ENCODE data around the gene PCDHA1.

Gene PCDHA1

DNA sequence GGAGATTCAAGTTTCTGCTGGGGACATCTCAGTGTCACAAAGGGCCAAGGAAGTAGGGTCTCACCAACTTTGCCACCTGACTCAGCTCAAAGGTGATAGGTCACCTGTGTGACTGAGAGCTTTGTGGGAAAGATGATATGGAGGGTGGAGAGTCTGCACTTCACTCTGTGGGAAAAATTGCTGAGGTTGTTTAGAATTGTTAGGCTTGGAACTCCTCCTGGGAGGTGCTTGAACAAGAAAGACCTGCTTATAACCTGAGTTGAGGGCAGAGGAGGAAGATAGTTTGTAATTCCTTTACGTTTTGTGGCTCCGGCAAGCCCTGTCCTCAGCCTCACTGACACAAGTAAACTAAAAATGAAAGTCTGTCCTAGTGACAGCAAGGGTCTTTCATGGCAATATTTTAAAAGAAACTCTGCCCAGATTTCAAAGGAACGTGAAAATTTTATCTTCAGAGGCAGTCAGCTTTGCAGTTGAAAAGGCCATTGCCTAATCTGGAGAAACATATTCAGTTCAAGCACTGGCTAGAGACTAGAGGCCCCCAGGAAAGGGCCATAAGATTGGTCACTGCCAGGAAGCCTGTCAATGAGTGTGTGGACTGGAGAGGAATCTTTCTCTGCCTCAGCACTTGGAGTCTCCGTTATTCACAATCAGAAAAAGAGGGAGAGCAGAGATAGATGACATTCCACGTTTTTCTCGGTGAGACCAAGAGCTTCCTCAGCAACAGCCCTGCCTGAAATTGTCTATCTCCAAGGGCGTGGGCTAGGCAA, 203.5 kb downstream of the PCDHA1 start:
- Histone ChIP-seq H3K4me1 (ENCODE audit: insufficient read depth, low read length, poor library complexity, severe bottlenecking) (no peaks in the 10 kb centered on the region), H2AFZ (ENCODE audit: low read length) (no peak overlapping the region), H3K4me3 (ENCODE audit: low read length, poor library complexity, severe bottlenecking) (no peak overlapping the region), H3F3A (ENCODE audit: low read depth) (no peaks in the 10 kb centered on the region), H3K27me3 (ENCODE audit: insufficient read depth, low read length, poor library complexity, severe bottlenecking) (no peaks in the 10 kb centered on the region), H3K9me2 (replicated peaks; ENCODE audit: low read depth, low read length) (no peaks in the 10 kb centered on the region), H3K79me2 (ENCODE audit: insufficient read depth, low read length) (no peaks in the 10 kb centered on the region), H4K20me1 (ENCODE audit: insufficient read depth, low read length, poor library complexity, severe bottlenecking) (no peaks in the 10 kb centered on the region), H3K9me3 (ENCODE audit: insufficient read depth, low read depth, low read length) (no peaks in the 10 kb centered on the region), H3K4me2 (ENCODE audit: low read depth, low read length, poor library complexity, severe bottlenecking) (no peak overlapping the region), H3K36me3 (ENCODE audit: insufficient read depth, low read length) (no peaks in the 10 kb centered on the region), H3K9ac (ENCODE audit: low read depth, low read length, poor library complexity, severe bottlenecking) (no peak overlapping the region)
- TF ChIP-seq, protein P1, sequence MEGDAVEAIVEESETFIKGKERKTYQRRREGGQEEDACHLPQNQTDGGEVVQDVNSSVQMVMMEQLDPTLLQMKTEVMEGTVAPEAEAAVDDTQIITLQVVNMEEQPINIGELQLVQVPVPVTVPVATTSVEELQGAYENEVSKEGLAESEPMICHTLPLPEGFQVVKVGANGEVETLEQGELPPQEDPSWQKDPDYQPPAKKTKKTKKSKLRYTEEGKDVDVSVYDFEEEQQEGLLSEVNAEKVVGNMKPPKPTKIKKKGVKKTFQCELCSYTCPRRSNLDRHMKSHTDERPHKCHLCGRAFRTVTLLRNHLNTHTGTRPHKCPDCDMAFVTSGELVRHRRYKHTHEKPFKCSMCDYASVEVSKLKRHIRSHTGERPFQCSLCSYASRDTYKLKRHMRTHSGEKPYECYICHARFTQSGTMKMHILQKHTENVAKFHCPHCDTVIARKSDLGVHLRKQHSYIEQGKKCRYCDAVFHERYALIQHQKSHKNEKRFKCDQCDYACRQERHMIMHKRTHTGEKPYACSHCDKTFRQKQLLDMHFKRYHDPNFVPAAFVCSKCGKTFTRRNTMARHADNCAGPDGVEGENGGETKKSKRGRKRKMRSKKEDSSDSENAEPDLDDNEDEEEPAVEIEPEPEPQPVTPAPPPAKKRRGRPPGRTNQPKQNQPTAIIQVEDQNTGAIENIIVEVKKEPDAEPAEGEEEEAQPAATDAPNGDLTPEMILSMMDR (conservative IDR thresholded peaks at IDR 0.05; ENCODE audit: low read length) = no peak
- TF ChIP-seq EZH2phosphoT487 (IDR thresholded peaks at IDR 0.05; ENCODE audit: borderline replicate concordance) = no peak

DNA sequence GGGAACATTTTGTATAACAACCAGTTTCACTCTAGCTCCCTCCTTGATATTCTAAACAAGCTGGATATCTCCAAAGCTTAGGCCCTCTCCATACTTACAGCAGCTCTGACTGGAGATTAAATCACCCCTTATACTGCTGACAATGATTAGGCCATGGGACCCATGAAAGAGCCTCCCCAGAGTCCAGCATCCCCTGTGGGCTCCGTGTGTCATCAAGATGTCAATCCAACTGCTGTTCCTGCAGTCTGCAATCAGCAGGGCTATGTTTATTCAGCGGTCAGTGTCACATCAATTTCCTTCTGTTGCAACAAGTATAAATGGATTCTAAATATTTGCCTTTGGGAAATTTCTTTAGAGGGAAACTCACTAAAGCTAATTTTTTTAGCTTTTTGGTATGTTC, 206.9 kb downstream of the PCDHA1 start:
- Histone ChIP-seq H3F3A (ENCODE audit: low read depth) (no peaks in the 10 kb centered on the region), H3K27me3 (ENCODE audit: insufficient read depth, low read length, poor library complexity, severe bottlenecking) (no peaks in the 10 kb centered on the region), H3K9me2 (replicated peaks; ENCODE audit: low read depth, low read length) (no peaks in the 10 kb centered on the region), H3K4me2 (ENCODE audit: low read depth, low read length, poor library complexity, severe bottlenecking) (no peak overlapping the region), H2AFZ (ENCODE audit: low read length) (no peak overlapping the region), H3K36me3 (ENCODE audit: insufficient read depth, low read length) (no peaks in the 10 kb centered on the region), H3K4me1 (ENCODE audit: insufficient read depth, low read length, poor library complexity, severe bottlenecking) (no peaks in the 10 kb centered on the region), H3K4me3 (ENCODE audit: low read length, poor library complexity, severe bottlenecking) (no peak overlapping the region), H3K9ac (ENCODE audit: low read depth, low read length, poor library complexity, severe bottlenecking) (no peak overlapping the region), H3K9me3 (ENCODE audit: insufficient read depth, low read depth, low read length) (no peaks in the 10 kb centered on the region), H4K20me1 (ENCODE audit: insufficient read depth, low read length, poor library complexity, severe bottlenecking) (no peaks in the 10 kb centered on the region), H3K79me2 (ENCODE audit: insufficient read depth, low read length) (no peaks in the 10 kb centered on the region)
- TF ChIP-seq EZH2phosphoT487 (IDR thresholded peaks at IDR 0.05; ENCODE audit: borderline replicate concordance) = no peak
- TF ChIP-seq, protein P1 (conservative IDR thresholded peaks at IDR 0.05; ENCODE audit: low read length) = no peak

DNA sequence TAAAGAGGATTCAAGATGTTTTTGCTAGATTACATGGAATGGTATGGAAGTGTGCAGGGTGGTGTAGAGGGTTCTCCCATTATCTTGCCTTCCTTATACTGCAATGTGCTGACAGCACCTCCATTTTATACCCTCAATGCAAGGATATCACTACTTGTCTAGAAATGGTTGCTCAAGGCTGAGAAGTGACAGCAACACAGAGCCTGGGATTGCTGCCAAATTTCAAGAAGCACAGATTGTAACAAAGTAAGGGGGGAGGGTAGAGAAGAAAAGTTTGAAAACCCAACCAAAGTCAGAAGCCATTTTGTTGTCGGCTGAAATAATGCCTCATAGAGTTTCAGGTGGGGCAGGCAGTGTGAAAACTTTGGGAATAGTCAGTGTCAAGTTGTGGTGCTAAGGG, 210.1 kb downstream of the PCDHA1 start:
- H3K4me2 ChIP-seq (ENCODE audit: low read depth, low read length, poor library complexity, severe bottlenecking) = no peak overlapping the region
- H3F3A ChIP-seq (ENCODE audit: low read depth) = no peaks in the 10 kb centered on the region
- H3K9ac ChIP-seq (ENCODE audit: low read depth, low read length, poor library complexity, severe bottlenecking) = no peak overlapping the region
- H3K36me3 ChIP-seq (ENCODE audit: insufficient read depth, low read length) = no peaks in the 10 kb centered on the region
- H4K20me1 ChIP-seq (ENCODE audit: insufficient read depth, low read length, poor library complexity, severe bottlenecking) = no peaks in the 10 kb centered on the region
- no peaks in the 10 kb centered on the region for H3K79me2 ChIP-seq (ENCODE audit: insufficient read depth, low read length)
- no peak overlapping the region for H2AFZ ChIP-seq (ENCODE audit: low read length)
- H3K9me2 ChIP-seq (replicated peaks; ENCODE audit: low read depth, low read length) = no peaks in the 10 kb centered on the region
- no peak for TF ChIP-seq EZH2phosphoT487 (IDR thresholded peaks at IDR 0.05; ENCODE audit: borderline replicate concordance)
- TF ChIP-seq, protein P1 (conservative IDR thresholded peaks at IDR 0.05; ENCODE audit: low read length) = no peak
- no peak overlapping the region for H3K4me3 ChIP-seq (ENCODE audit: low read length, poor library complexity, severe bottlenecking)
- no peaks in the 10 kb centered on the region for H3K4me1 ChIP-seq (ENCODE audit: insufficient read depth, low read length, poor library complexity, severe bottlenecking)
- no peaks in the 10 kb centered on the region for H3K9me3 ChIP-seq (ENCODE audit: insufficient read depth, low read depth, low read length)
- no peaks in the 10 kb centered on the region for H3K27me3 ChIP-seq (ENCODE audit: insufficient read depth, low read length, poor library complexity, severe bottlenecking)

All from Loucy (cell line).